A549 (cell line): Measurements from ENCODE around the gene AXDND1. TPM values are rescaled to one million over a fixed set of nuclear protein-coding genes. Genes with fewer than 3 reads are reported as not detected.
A peak's percentile ranks its signal among the peaks of the same experiment; 100 is the strongest.

Experiments used
- ATAC-seq, 2 experiments: fragments of 200-7000 bp in 1 of 2; fragments of >200 bp in 1 of 2; cut with Nextera tagmentation in 1 of 2; cut with Tn5 transposase in 1 of 2; 3 replicates each; pipeline versions ENCODE4 v1.8.0 to v1.9.1; 2018 to 2020; ENCODE audit warnings: mild to moderate bottlenecking in 1 of 2, moderate library complexity in 1 of 2
- CTCF ChIA-PET: fragments of 300-600 bp; sonication (Branson Sonifier 250); formaldehyde crosslinking; extraction: SDS; loops from one replicate; lab custom pipeline; 2021; ENCODE audit warnings: antibody characterized with exemption, inconsistent platforms; lab: Yijun Ruan, JAX
- POLR2A ChIA-PET: fragments of 350-600 bp; formaldehyde crosslinking; extraction: SDS; loops from one replicate; lab custom pipeline; 2021; ENCODE audit warnings: antibody characterized with exemption, inconsistent platforms; lab: Yijun Ruan, JAX
- DNase-seq, 2 experiments: peaks; one replicate each; pipeline versions ENCODE4 v3.0.0 to v3.0.0-alpha.2; 2011 to 2016; ENCODE audit warnings: low read depth in 1 of 2, low spot score in 1 of 2
- FAIRE-seq: peaks from 2 replicates; lab custom pipeline; 2011; peaks lifted over from hg19 to GRCh38; lab: Jason Lieb, UNC
- H3K27ac ChIP-seq, 2 experiments: fragments of >200 bp; sonication (Bioruptor Twin); formaldehyde crosslinking; 3 replicates each; pipeline ENCODE4 v1.5.1; 2016 to 2017
- H3K4me1 ChIP-seq: fragments of >200 bp; sonication (Bioruptor Twin); formaldehyde crosslinking; 3 replicates; pipeline ENCODE4 v1.6.1; 2016
- H3K4me2 ChIP-seq: fragments of >200 bp; sonication (Bioruptor Twin); formaldehyde crosslinking; 3 replicates; pipeline ENCODE4 v1.6.1; 2016
- H3K4me3 ChIP-seq: fragments of >200 bp; sonication (Bioruptor Twin); formaldehyde crosslinking; 3 replicates; pipeline ENCODE4 v1.5.1; 2016
- H3K9me3 ChIP-seq: fragments of >200 bp; sonication (Bioruptor Twin); formaldehyde crosslinking; 3 replicates; pipeline ENCODE4 v1.6.1; 2016
- ATOH8 ChIP-seq: fragments of 250-450 bp; sonication (Bioruptor Pico); IDR thresholded peaks from 2 replicates; pipeline ENCODE4 v1.5.0; 2020; ENCODE audit warnings: low read depth, mild to moderate bottlenecking, moderate library complexity
- BHLHE40 ChIP-seq: IDR thresholded peaks from 2 replicates; pipeline ENCODE4 v1.6.1; 2012; ENCODE audit warnings: low read depth, low read length, inconsistent platforms
- CBX2 ChIP-seq: fragments of 200-600 bp; sonication (generic); IDR thresholded peaks from 2 replicates; pipeline ENCODE4 v1.6.1; 2016; ENCODE audit warnings: low read depth, mild to moderate bottlenecking, borderline replicate concordance
- CEBPB ChIP-seq, 2 experiments: fragments of >200 bp in 1 of 2; sonication (Bioruptor Twin) in 1 of 2; formaldehyde crosslinking in 1 of 2; IDR thresholded peaks; 2 replicates each; pipeline ENCODE4 v1.6.1; 2012 to 2016
- CHD2 ChIP-seq: fragments of 150-350 bp; IDR thresholded peaks from 2 replicates; pipeline ENCODE4 v1.6.1; 2014; ENCODE audit warnings: low read length; ENCODE audit not compliant: partially characterized antibody
- CHD4 ChIP-seq: fragments of 200-600 bp; sonication (generic); IDR thresholded peaks from 2 replicates; pipeline ENCODE4 v1.6.1; 2016; ENCODE audit warnings: antibody characterized with exemption, mild to moderate bottlenecking, borderline replicate concordance
- CTCF ChIP-seq: fragments of >200 bp; sonication (Bioruptor Twin); formaldehyde crosslinking; IDR thresholded peaks from 3 replicates; pipeline ENCODE4 v1.5.1; 2016
- EHF ChIP-seq: fragments of 250-450 bp; sonication (Bioruptor Pico); IDR thresholded peaks from 2 replicates; pipeline ENCODE4 v1.5.0; 2020; ENCODE audit warnings: mild to moderate bottlenecking
- EP300 ChIP-seq, 2 experiments: fragments of >200 bp; sonication (Bioruptor Twin); formaldehyde crosslinking; IDR thresholded peaks; 2 replicates in 1 of 2; 3 replicates in 1 of 2; pipeline ENCODE4 v1.6.1; 2016 to 2017
- ESRRA ChIP-seq: fragments of 150-350 bp; IDR thresholded peaks from 2 replicates; pipeline ENCODE4 v1.6.1; 2014; ENCODE audit warnings: mild to moderate bottlenecking, low read length, borderline replicate concordance
- FOSB ChIP-seq: fragments of 250-450 bp; sonication (Bioruptor Pico); IDR thresholded peaks from 2 replicates; pipeline ENCODE4 v1.5.0; 2020; ENCODE audit warnings: mild to moderate bottlenecking, moderate library complexity
- GATA3 ChIP-seq: IDR thresholded peaks from 2 replicates; pipeline ENCODE4 v1.6.1; 2012; ENCODE audit warnings: borderline replicate concordance
- HEYL ChIP-seq: fragments of 250-450 bp; sonication (Bioruptor Pico); IDR thresholded peaks from 2 replicates; pipeline ENCODE4 v1.8.0; 2021; ENCODE audit warnings: mild to moderate bottlenecking, moderate library complexity
- NFE2L2 ChIP-seq: fragments of 150-350 bp; conservative IDR thresholded peaks from 2 replicates; pipeline ENCODE4 v1.6.1; 2014; ENCODE audit warnings: low read length
- NPAS2 ChIP-seq: fragments of 250-450 bp; sonication (Bioruptor Pico); IDR thresholded peaks from 2 replicates; pipeline ENCODE4 v1.8.0; 2022; ENCODE audit warnings: mild to moderate bottlenecking, moderate library complexity, borderline replicate concordance
- RAD21 ChIP-seq, 2 experiments: fragments of >200 bp in 1 of 2; sonication (Bioruptor Twin) in 1 of 2; formaldehyde crosslinking in 1 of 2; IDR thresholded peaks in 1 of 2; conservative IDR thresholded peaks in 1 of 2; 2 replicates in 1 of 2; 3 replicates in 1 of 2; pipeline ENCODE4 v1.6.1; 2012 to 2018; ENCODE audit warnings: inconsistent platforms in 1 of 2
- RCOR1 ChIP-seq: fragments of 150-350 bp; IDR thresholded peaks from 2 replicates; pipeline ENCODE4 v1.6.1; 2014; ENCODE audit warnings: antibody characterized with exemption, low read length, low read depth
- RNF2 ChIP-seq: fragments of 200-600 bp; sonication (generic); IDR thresholded peaks from 2 replicates; pipeline ENCODE4 v1.6.1; 2016; ENCODE audit warnings: low read depth, mild to moderate bottlenecking, antibody characterized with exemption, moderate library complexity, borderline replicate concordance
- TP53 ChIP-seq: fragments of 250-450 bp; sonication (Bioruptor Pico); IDR thresholded peaks from 2 replicates; pipeline ENCODE4 v1.5.0; 2021; ENCODE audit warnings: mild to moderate bottlenecking, moderate library complexity
- ZC3H11A ChIP-seq: fragments of 450-650 bp; IDR thresholded peaks from 2 replicates; pipeline ENCODE4 v1.6.1; 2014; ENCODE audit warnings: antibody characterized with exemption, mild to moderate bottlenecking
- ZFP36 ChIP-seq: fragments of 450-650 bp; IDR thresholded peaks from 2 replicates; pipeline ENCODE4 v1.6.1; 2014; ENCODE audit warnings: borderline replicate concordance; ENCODE audit not compliant: partially characterized antibody
- ZNF302 ChIP-seq: fragments of 250-450 bp; sonication (Bioruptor Pico); IDR thresholded peaks from 2 replicates; pipeline ENCODE4 v1.9.0; 2021; ENCODE audit warnings: inconsistent platforms, mild to moderate bottlenecking, moderate library complexity
- WGBS: methylation state at CpG from one replicate; pipeline ENCODE4 v1.1.6; 2017; ENCODE audit errors: missing lambda C conversion rate; 5-methylcytosine and 5-hydroxymethylcytosine counted together
- polyA plus RNA-seq, 4 experiments: library from polyadenylated mRNA; depleted of rRNA in 3 of 4; stranded (reverse); fragments of >200 nt; fragmentation: RNase III in 1 of 4; extraction: RNeasy Plus Mini Kit Qiagen cat#74134 plus additional on column Dnase treatment in 1 of 4; gene quantifications; 2 replicates in 3 of 4; 3 replicates in 1 of 4; pipeline ENCODE4 v1.2.3, GENCODE V29; 2011 to 2017
- TF ChIP-seq, protein P1 (sequence below): fragments of 450-650 bp; IDR thresholded peaks from 2 replicates; pipeline ENCODE4 v1.6.1; 2014; ENCODE audit warnings: antibody characterized with exemption
- TF ChIP-seq, protein P2 (sequence below): fragments of 150-350 bp; IDR thresholded peaks from 2 replicates; pipeline ENCODE4 v1.6.1; 2014; ENCODE audit warnings: low read depth, mild to moderate bottlenecking, low read length

AXDND1 gene
- polyA plus RNA-seq, 2 of the 4 experiments (the other 2 are of a cell fraction), result 0.30 to 0.71 TPM

- DNase-seq (no peak), ATAC-seq (no peak), FAIRE-seq (no peak)
- CTCF ChIA-PET, result no interaction called here
- no peak overlapping the region for H3K4me3 ChIP-seq
- POLR2A ChIA-PET, result no interaction called here
- no peaks in the 10 kb centered on the region for H3K4me1 ChIP-seq
- H3K4me2 ChIP-seq, result no peak overlapping the region
- 0% methylated on average over 1 of the region's 1 CpG for WGBS
- H3K9me3 ChIP-seq, result peaks cover 27% of the 10 kb centered on the region; the same call in 2 of the 3 replicates
- TF ChIP-seq, protein P1, sequence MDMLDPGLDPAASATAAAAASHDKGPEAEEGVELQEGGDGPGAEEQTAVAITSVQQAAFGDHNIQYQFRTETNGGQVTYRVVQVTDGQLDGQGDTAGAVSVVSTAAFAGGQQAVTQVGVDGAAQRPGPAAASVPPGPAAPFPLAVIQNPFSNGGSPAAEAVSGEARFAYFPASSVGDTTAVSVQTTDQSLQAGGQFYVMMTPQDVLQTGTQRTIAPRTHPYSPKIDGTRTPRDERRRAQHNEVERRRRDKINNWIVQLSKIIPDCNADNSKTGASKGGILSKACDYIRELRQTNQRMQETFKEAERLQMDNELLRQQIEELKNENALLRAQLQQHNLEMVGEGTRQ, result no peak
- TF ChIP-seq ZFP36, result peak; percentile 77
- no peak overlapping the region for H3K27ac ChIP-seq
These were observed 112.6 kb downstream of the AXDND1 start for GRCh38 chr1:179478370-179478769.

DNA sequence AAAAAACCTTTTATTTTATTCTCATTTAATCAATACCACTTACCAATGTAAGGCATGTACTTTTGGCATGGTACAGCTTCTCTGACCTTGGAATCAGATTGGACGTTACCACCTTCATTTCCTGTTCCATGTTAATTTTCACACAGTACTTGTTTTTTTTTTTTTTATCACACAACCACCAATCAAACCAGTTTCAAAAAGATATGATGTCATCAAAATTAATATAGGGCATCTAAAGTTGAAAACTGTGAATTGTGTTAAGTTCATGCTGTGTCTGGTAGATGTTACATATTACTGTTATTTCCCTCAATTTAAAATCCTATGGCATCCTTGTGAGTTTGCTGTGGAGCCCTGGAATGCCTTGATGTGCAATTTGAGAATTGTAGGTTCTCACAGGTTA lies 124.8 kb downstream of the AXDND1 start:
- Histone ChIP-seq H3K4me2 (no peak overlapping the region), H3K9me3 (no peaks in the 10 kb centered on the region), H3K4me3 (no peak overlapping the region), H3K4me1 (no peaks in the 10 kb centered on the region), H3K27ac (no peak overlapping the region)
- FAIRE-seq (no peak), ATAC-seq (no peak), DNase-seq (no peak)
- ChIA-PET CTCF (interaction anchor here (0.6 kb wide), 1 partner anchor 1554 kb away, joined by 5 read pairs; no protein-coding TSS in a partner anchor), POLR2A (no interaction called here)
- TF ChIP-seq ATOH8, result no peak
- TF ChIP-seq ZNF302, result no peak
- TF ChIP-seq NFE2L2, result no peak
- no peak for TF ChIP-seq CHD2
- TF ChIP-seq FOSB, result no peak
- no peak for TF ChIP-seq NPAS2 (CRISPR knock-in tag)
- 42% methylated on average over 1 of the region's 1 CpG for WGBS

DNA sequence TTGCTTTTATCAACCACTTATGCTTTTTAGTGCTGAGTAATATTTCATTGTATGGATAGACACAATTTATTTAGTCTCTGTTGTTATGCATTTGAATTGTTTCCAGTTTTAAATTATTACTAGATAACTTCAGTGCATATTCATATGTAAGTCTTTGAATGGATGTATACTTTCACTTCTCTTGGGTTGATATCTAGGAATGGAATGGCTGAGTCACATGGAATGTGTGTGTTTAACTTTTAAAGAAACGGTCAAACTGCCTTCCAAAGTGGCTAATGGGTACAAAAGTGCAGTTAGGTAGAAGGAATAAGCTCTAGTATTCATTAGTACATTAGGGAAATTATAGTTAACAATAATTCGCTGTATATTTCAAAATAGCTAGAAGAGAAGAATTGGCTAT lies 127.6 kb downstream of the AXDND1 start:
- Histone ChIP-seq H3K4me2 (no peak overlapping the region), H3K9me3 (no peaks in the 10 kb centered on the region), H3K27ac (no peak overlapping the region), H3K4me3 (no peak overlapping the region), H3K4me1 (no peaks in the 10 kb centered on the region)
- FAIRE-seq (no peak), ATAC-seq (no peak), DNase-seq (no peak)
- TF ChIP-seq TP53, result no peak
- TF ChIP-seq, protein P2, sequence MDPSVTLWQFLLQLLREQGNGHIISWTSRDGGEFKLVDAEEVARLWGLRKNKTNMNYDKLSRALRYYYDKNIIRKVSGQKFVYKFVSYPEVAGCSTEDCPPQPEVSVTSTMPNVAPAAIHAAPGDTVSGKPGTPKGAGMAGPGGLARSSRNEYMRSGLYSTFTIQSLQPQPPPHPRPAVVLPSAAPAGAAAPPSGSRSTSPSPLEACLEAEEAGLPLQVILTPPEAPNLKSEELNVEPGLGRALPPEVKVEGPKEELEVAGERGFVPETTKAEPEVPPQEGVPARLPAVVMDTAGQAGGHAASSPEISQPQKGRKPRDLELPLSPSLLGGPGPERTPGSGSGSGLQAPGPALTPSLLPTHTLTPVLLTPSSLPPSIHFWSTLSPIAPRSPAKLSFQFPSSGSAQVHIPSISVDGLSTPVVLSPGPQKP, result no peak
- no peak for TF ChIP-seq ZC3H11A
- no peak for TF ChIP-seq RAD21 (conservative IDR thresholded peaks at IDR 0.05 in 1 of 2, IDR thresholded peaks at IDR 0.05 in 1 of 2)
- ChIA-PET POLR2A (no interaction called here), CTCF (no interaction called here)
- 1% methylated on average over 2 of the region's 2 CpGs for WGBS

DNA sequence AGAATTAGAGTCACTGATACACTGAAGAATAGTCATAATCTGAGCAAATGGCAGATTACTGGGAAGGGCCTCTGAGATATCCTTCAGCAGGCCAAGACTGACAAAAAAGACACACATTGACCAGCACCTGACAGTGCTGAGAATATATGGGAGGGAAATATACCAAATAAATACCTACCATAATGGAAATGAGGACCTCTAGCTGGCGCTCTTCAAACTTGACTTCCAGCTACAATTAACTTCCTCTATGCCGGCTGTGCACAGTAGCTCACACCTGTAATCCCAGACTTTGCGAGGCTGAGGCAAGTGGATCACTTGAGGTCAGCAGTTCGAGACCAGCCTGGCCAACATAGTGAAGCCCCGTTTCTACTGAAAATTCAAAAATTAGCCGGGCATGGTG lies 140.4 kb downstream of the AXDND1 start:
- Histone ChIP-seq H3K9me3 (no peaks in the 10 kb centered on the region), H3K4me2 (no peak overlapping the region), H3K4me1 (no peaks in the 10 kb centered on the region), H3K27ac (no peak overlapping the region), H3K4me3 (no peak overlapping the region)
- ChIA-PET CTCF (interaction anchor here (1.5 kb wide), 1 partner anchor 94 kb away, joined by 8 read pairs; no protein-coding TSS in a partner anchor), POLR2A (no interaction called here)
- no peak for DNase-seq
- ATAC-seq, result no peak
- FAIRE-seq, result no peak
- WGBS, result 14% methylated on average over 6 of the region's 6 CpGs
- TF ChIP-seq GATA3, result no peak
- no peak for TF ChIP-seq BHLHE40
- TF ChIP-seq RCOR1, result no peak
- TF ChIP-seq ESRRA, result no peak
- no peak for TF ChIP-seq RNF2
- TF ChIP-seq CEBPB (IDR thresholded peaks at IDR 0.05), result no peak
- TF ChIP-seq, protein P2, result no peak
- TF ChIP-seq EHF (CRISPR knock-in tag), result no peak
- no peak for TF ChIP-seq EP300 (IDR thresholded peaks at IDR 0.05)
- TF ChIP-seq NPAS2 (CRISPR knock-in tag), result no peak
- TF ChIP-seq CHD2, result no peak
- no peak for TF ChIP-seq CTCF
- TF ChIP-seq HEYL, result no peak
- TF ChIP-seq CHD4, result no peak
- no peak for TF ChIP-seq ZFP36
- TF ChIP-seq CBX2, result no peak
